ENCODE measurements around the gene G3BP2. TPM values are rescaled to one million over a fixed set of nuclear protein-coding genes. Genes with fewer than 3 reads are reported as not detected.

Gene G3BP2
- total and polyA plus RNA-seq, 2 donors (not counting 1 experiment from before 2014, with no cell fraction given), result 33.0 to 154 TPM

- intact Hi-C loops (cut with micrococcal nuclease), result no loop called here
- peaks cover 6 to 68% of the 10 kb centered on the region in 2 experiments for H3K36me3 ChIP-seq (replicated peaks in 1 of 2; ENCODE audit: control extremely low read depth in 1 of 2, control insufficient read depth in 1 of 2, extremely low read depth in 1 of 2, insufficient read depth in 2 of 2, low read length in 1 of 2)
Measured at GRCh38 chr4:75659512-75660031, 13.6 kb downstream of the G3BP2 start.

GRCh38 chr4:75658876-75659275 is 14.3 kb downstream of the G3BP2 start:
- no peak for DNase-seq
- Histone ChIP-seq H3K9me3 (ENCODE audit: control extremely low read depth in 1 of 3, control insufficient read depth in 2 of 3, insufficient read depth in 1 of 3, low read length in 2 of 3) (no peaks in the 10 kb centered on the region), H4K20me1 (ENCODE audit: control insufficient read depth, insufficient read depth, low read length, poor library complexity, severe bottlenecking) (peaks cover 44% of the 10 kb centered on the region), H3K27ac (ENCODE audit: low read length in 2 of 2) (no peak overlapping the region), H3K9ac (ENCODE audit: low read length) (no peak overlapping the region), H2AFZ (ENCODE audit: insufficient read depth, low read depth, low read length, poor library complexity, severe bottlenecking) (no peak overlapping the region), H3K79me2 (ENCODE audit: control insufficient read depth, insufficient read depth, low read length) (peaks cover 56% of the 10 kb centered on the region), H3K4me2 (replicated peaks; ENCODE audit: low read depth, low read length, poor library complexity, severe bottlenecking) (no peak overlapping the region), H3K36me3 (replicated peaks in 1 of 2; ENCODE audit: control extremely low read depth in 1 of 2, control insufficient read depth in 1 of 2, extremely low read depth in 1 of 2, insufficient read depth in 2 of 2, low read length in 1 of 2) (peaks cover 11 to 75% of the 10 kb centered on the region in 2 experiments), H3K27me3 (replicated peaks in 1 of 4; ENCODE audit: control extremely low read depth in 1 of 4, control insufficient read depth in 3 of 4, insufficient read depth in 4 of 4, low read length in 3 of 4) (no peaks in the 10 kb centered on the region), H3K4me1 (ENCODE audit: control insufficient read depth in 2 of 2, insufficient read depth in 2 of 2, low read length in 2 of 2) (no peaks in the 10 kb centered on the region), H3K4me3 (ENCODE audit: control extremely low read depth in 1 of 5, extremely low read depth in 1 of 5, insufficient read depth in 1 of 5, low read depth in 2 of 5, low read length in 4 of 5) (no peak overlapping the region)
- TF ChIP-seq EZH2 (IDR thresholded peaks at IDR 0.05; ENCODE audit: borderline replicate concordance, insufficient read depth, low read depth, low read length, poor library complexity, severe bottlenecking) (no peak), CTCF (IDR thresholded peaks at IDR 0.05) (no peak)
- WGBS (ENCODE audit: insufficient coverage), result no CpG with 5 or more reads among the region's 4 CpGs
- ChIA-PET CTCF (interaction anchor here (2.8 kb wide), 1 partner anchor 65 kb away, joined by 11 read pairs; the partner anchor contains the start of gene USO1), POLR2A (no interaction called here)
- Mint-ChIP-seq H3K27ac (no peak overlapping the region), H3K4me1 (peaks cover 35% of the 10 kb centered on the region), H3K4me3 (no peak overlapping the region), H3K9me3 (ENCODE audit: insufficient read depth) (no peaks in the 10 kb centered on the region), H3K27me3 (no peaks in the 10 kb centered on the region)
- ATAC-seq (ENCODE audit: low read depth), result no peak
- intact Hi-C loops (cut with micrococcal nuclease), result no loop called here

More at GRCh38 chr4:75659512-75660031, 13.6 kb downstream of the G3BP2 start:
- no peaks in the 10 kb centered on the region for H3K27me3 ChIP-seq (replicated peaks in 1 of 4; ENCODE audit: control extremely low read depth in 1 of 4, control insufficient read depth in 3 of 4, insufficient read depth in 4 of 4, low read length in 3 of 4)
- H3K4me2 ChIP-seq (replicated peaks; ENCODE audit: low read depth, low read length, poor library complexity, severe bottlenecking), result no peak overlapping the region
- no peak overlapping the region for H3K27ac ChIP-seq (ENCODE audit: low read length in 2 of 2)
- Mint-ChIP-seq H3K9me3 (ENCODE audit: insufficient read depth) (no peaks in the 10 kb centered on the region), H3K4me1 (peaks cover 30% of the 10 kb centered on the region), H3K27ac (no peak overlapping the region), H3K27me3 (no peaks in the 10 kb centered on the region), H3K4me3 (no peak overlapping the region)
- H3K79me2 ChIP-seq (ENCODE audit: control insufficient read depth, insufficient read depth, low read length), result peaks cover 57% of the 10 kb centered on the region
- H2AFZ ChIP-seq (ENCODE audit: insufficient read depth, low read depth, low read length, poor library complexity, severe bottlenecking), result no peak overlapping the region
- ATAC-seq (ENCODE audit: low read depth) (no peak), DNase-seq (no peak)
- no CpG with 5 or more reads among the region's 1 CpG for WGBS (ENCODE audit: insufficient coverage)
- CTCF ChIA-PET, result interaction anchor here (2.8 kb wide), 1 partner anchor 65 kb away, joined by 11 read pairs; the partner anchor contains the start of gene USO1
- no peak overlapping the region for H3K4me3 ChIP-seq (ENCODE audit: control extremely low read depth in 1 of 5, extremely low read depth in 1 of 5, insufficient read depth in 1 of 5, low read depth in 2 of 5, low read length in 4 of 5)
- no peaks in the 10 kb centered on the region for H3K9me3 ChIP-seq (ENCODE audit: control extremely low read depth in 1 of 3, control insufficient read depth in 2 of 3, insufficient read depth in 1 of 3, low read length in 2 of 3)
- H3K4me1 ChIP-seq (ENCODE audit: control insufficient read depth in 2 of 2, insufficient read depth in 2 of 2, low read length in 2 of 2), result no peaks in the 10 kb centered on the region
- peaks cover 44% of the 10 kb centered on the region for H4K20me1 ChIP-seq (ENCODE audit: control insufficient read depth, insufficient read depth, low read length, poor library complexity, severe bottlenecking)
- no peak overlapping the region for H3K9ac ChIP-seq (ENCODE audit: low read length)
- POLR2A ChIA-PET, result no interaction called here
- TF ChIP-seq EZH2 (IDR thresholded peaks at IDR 0.05; ENCODE audit: borderline replicate concordance, insufficient read depth, low read depth, low read length, poor library complexity, severe bottlenecking) (no peak), CTCF (IDR thresholded peaks at IDR 0.05) (no peak)

All from B cell (primary cell).